Activated CD4-positive, alpha-beta T cell treated with anti-CD3 and anti-CD28 coated beads, Interleukin-2, amount 50 U/mL, for 48 hours (primary cell): ENCODE data around the gene ANO3.
"Not testable (repeated sequence)": the region's sequence is repeated elsewhere in the genome, so short reads cannot be mapped to it uniquely, and the experiment has no call there.

ENCODE experiments used
- DNase-seq, 2 experiments: peaks; one replicate each; pipeline ENCODE4 v3.0.0-alpha.2; 2020

The ANO3 gene

DNA sequence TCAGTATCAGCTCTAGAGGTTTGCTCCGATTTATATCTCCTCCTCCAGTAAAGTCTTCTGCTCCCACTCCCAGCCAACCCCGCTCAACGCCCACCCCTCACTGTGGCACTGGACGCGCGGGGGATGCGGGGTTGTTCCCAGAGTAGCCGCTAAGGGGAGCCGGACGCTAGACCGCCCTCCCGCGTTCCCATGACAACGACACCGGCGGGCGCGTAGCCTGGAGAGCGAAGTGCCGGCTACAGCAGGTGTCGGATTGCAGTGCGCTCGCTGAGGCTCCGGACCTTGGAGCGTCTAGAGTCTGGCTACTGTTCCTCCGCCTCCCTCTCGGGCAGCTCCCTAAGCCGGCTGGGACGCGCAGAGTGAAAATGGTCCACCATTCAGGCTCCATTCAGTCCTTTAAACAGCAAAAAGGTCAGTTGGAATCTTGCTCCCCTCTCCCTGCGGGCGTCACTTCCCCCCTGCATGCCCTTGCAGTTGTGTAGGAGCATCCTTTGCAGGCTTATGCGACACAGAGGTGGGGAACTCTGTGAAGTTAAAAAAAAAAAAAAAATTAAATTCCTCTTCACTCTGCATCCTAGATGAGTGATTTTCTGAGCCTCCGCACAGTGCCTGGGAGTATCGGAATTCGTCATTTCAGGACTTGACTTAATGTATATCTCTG is at the start of gene ANO3:
TSS of gene ANO3 (plus strand) at position 220 of the 661 bp plus-strand sequence. CDS start at position 366, 146 bp downstream.
- peak; percentile 2 to 4 for DNase-seq

DNA sequence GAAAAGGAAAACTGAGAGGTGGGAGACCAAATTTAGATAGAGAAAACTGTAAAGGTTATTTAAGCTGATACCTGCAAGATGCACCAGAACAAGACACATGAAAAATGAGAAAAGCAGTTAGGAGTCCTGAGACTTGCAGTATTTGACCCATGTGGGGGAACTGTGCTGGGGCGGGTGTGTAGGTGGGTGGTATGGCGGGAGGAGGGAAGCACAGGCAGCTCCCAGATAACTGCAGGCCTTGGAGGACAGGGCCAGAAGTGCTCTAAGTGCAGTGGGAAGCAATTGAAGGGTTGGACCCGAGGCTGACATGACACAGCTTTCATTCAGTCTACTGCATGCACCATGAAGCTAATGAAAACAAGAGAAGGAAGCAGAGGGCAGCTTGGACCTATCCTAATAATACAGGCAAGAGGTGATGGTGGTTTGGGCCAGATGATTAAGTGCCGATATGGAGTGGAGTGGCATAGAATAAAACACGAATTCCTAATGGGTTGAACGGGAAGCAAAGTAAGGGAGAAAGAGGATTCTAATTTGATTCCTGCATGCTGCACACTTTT is 48.0 kb upstream of the ANO3 start:
- no peak for DNase-seq

DNA sequence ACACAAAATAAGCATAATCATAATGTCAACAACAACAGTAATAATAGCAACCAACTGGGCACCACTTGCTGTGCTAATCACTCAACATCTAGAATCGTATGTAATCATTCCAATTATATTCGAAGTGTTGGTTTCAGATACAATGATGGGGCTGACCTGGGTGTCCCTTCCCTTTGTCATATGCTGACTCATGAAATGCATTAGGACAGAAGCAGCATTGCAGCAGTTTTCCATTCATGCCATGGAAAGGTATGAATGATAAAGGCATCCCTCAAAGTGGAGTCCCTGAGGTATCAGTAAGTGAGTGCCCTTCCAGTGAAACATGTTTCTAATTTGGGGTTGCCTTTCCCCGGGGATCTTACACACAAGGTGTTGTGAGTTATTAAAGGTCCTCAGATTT is 46.3 kb upstream of the ANO3 start:
- no peak for DNase-seq

DNA sequence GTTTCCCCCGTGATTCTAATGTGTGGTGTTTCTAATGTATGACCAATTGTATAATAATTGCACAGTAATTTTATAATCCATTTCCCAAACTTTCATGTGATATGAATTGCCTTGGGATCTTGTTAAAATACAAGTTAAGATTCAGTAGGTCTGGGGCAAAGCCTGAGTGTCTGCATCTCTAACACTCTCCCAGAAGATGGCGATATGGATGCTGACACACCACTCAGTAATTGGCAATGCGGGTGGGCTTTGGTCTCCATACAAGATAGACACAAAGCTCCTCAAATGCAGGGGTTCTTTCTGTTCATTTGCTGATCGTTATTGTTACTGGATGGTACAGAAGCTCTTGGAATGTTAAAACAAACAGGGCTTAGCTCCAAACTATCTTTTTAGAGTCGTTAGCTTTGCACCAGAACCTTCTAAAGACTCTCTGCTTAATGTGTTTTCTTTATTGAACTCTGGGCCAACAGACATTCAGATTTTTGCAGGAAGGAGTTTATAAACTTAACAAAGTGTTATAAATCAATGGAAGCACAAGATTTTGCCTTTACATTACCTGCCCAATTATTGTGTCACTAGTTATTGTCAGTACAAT is 45.4 kb upstream of the ANO3 start:
- DNase-seq = no peak

DNA sequence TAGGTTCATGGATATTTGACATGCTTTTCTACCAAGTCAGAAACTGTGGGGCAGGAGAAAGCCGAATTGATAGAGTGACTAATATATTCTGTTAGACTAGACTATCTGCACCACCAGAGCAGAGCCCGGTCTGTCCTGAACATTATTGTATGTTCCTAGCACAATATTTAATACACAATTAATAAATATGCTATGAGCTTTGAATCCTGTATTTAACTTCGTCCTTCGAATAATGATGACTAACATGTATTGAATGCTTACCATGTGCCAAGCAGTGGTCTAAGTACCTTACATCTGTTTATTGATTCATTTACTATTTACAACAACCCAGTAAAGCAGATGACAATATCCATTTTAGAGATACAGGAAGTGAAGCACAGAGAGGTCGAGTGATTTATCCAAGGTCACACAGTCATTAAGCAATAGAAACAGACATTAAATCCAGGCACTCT is 44.8 kb upstream of the ANO3 start:
- no peak for DNase-seq

DNA sequence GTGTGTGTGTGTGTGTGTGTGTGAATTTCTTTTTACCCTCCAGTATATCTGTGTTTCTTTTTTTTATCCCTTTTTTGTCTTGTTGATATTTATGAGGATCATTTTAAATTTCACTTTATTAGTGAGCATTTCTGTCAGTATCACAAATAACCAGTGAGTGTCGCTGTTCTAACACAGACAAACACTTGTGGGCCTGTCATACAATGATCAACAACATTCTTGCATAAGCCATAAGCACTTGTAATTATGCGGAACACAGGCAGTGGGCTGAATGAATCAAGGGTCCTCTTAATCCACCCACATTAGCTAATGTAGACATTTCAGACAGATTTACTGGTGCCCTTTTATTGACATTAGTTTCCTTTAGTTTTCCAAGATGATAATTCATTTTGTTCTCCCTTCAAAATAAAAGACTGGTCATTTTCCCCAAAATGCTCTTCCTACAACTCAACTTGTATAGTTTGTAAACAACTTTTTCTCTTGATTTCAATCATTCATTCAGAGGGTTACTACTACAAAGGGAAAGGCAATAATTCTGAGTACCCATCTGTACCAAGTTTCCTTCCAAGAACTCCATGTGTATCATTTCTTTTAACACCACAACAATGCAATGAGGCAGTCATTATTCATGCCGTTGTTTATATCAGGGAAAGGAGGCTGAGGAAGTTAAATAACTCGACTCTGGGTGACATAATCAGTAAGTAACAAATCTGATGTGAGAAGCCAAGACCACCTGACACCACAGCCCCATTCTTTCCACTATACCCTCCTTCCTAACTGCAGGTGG is 34.5 kb upstream of the ANO3 start:
- DNase-seq = no peak

DNA sequence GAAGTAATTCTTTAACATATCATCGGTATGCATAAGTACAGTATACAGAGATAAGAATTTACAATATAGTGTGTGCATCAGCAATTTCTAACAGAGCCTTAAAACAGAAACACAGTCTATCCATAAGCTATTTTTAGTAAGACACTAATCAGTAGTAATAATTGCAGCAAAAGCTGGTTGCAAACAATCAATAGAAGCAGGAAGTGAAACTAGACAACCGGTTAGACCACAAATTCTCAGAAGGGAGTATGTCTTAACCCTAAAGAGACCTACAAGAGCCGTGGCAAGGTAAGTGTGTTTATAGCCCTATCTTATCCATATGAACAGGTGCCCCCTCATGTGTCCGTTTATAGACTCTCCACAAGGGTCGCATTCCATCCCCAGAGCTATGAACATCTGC is 15.6 kb upstream of the ANO3 start:
- not testable (repeated sequence) for DNase-seq

DNA sequence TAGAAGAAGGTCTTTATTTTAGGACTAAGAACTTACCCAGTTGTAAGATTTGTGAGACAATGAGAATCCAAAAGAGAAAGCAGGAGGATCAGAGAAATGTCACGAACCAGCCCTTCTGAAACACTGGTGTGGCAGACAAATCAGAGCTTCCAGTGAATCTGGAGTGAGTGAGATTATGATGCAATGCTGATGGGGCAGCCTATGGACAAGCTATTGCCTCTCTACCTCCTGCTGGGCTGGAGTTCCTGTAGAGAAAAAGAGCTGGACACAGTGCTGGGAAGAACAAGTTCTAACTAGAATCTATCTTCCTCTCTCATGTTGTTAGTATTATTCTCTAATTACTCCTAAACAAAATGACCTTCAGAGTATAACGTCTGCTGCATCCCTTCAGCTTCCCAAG is 12.0 kb upstream of the ANO3 start:
- no peak for DNase-seq

DNA sequence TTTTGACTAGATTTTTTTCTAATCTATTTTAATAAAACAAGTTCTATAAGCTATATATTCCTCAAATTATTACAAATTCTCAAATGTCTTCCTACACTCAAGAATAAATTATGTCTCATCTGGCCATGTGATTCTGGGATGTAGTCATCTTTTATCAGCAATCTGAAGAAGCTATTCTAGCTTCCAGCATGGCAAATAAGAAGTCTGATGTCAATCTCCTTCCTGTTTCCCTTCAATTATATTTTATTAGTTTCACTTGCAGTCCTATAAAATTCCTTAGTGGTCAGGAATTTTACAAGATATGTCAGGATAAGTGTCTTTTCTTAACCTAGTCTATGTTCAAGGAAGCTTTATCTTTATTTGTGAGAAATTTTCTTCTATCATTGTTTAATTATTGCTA is 10.4 kb upstream of the ANO3 start:
- no peak for DNase-seq

DNA sequence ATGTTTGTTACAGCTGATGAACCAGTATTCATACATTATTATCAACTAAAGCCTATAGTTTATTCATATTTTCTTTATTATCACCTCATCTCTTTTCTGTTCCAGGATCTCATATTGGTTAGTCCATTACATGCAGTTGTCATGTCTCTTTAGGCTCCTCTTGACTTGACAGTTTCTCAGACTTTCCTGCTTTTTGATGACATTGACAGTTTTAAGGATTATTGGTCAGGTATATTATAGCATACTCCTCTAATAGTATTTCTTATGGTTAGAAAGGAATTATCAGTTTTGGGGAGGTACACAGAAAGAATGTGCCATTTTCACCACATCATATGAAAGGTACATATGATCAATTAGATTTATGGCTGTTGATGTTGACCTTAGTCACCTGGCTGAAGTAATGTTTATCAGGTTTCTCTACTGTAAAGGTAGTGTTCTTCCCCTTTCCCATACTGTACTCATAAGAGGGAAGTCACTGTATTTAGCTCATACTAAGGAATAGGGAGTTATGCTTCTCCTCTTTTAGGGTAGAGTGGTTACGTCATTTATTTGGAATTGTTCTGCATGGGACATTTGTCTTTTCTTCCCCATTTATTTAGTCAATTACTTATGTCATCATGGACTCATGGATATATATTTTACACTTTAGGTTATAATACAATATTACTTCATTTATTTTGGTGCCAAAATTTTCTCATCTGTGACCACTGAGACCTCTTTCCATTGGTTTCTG is 9.4 kb upstream of the ANO3 start:
- no peak for DNase-seq

DNA sequence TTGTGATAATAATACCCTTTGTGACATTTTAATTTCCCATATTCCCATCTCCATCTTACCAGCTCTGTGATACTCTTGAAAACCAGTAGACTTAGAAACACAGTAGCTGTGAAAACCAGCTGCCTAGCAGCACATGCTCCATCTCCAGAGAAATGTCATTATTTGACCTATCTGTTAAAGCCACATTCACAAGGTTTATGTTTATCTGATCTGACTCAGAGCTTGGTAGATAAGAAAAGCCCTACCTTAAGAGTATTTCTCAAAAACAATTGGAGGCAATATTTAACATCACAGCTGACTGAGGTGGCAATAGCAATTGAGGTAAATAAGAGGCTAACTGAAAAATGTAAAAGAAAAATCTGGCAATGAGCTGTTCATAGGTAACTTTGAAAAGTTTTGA is 8.1 kb upstream of the ANO3 start:
- DNase-seq = no peak

DNA sequence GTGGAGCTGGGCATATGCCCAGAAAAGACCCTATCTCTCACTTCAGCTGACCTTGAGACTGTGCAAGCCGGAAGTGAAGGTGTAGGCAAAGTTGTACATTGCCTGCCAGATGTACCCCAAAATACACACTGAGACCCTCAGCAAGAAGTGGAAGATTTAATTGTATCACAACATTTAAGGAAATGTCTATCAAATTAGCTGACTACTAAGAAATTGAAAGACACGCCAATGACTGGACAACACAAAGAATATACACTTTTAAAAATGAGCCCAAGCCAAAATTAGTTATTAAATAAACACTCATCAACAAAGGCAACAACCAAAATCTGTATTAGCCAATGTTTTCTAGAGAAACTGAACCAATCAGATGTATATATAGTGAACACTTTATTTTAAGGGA is 7.7 kb upstream of the ANO3 start:
- DNase-seq = no peak

DNA sequence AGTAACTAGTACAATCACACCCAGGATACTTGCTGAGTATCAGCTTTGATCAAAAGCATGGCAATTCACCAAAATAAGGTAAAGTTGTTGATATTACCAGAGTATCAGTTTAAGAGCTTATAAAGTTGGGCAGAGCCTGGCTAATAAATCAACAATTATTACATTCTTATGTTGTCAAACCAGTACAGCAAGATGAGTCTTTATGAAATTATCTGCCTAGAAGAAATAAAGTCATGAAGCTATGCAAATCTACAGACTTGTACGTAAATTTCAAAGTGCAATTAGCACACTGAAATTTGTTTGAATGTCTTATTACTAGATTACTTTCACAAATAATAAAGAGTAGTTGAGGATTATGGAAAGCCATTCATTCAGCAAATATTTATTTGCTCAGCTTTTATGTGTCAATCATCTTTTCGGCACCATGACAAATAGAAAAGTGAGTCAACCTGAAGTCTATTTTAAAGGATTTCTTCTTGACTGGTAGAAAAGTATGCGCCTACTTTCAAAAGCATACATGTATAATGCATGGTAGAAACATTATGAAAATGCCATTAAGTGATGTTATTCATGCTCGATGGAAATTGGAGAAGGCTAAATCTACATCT is 5.0 kb upstream of the ANO3 start:
- DNase-seq = no peak

DNA sequence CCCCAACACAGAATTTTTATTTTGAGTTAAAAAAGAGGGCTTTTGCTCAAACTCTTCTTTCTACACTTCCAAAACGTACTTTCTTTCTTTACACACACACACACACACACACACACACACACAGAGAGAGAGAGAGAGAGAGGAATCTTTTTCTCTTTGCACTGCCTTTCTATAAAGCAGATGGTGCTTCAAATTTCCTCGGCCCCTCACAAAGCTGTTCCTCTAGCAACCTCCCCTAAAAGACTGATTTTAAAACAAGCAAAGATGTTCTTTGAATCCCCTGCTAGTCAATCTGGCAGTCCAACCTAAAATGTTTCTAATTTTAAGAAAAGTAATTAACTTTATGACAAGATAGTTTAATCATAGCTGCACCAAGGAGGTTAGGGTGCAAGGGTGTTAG is 2.7 kb upstream of the ANO3 start:
- DNase-seq = no peak

DNA sequence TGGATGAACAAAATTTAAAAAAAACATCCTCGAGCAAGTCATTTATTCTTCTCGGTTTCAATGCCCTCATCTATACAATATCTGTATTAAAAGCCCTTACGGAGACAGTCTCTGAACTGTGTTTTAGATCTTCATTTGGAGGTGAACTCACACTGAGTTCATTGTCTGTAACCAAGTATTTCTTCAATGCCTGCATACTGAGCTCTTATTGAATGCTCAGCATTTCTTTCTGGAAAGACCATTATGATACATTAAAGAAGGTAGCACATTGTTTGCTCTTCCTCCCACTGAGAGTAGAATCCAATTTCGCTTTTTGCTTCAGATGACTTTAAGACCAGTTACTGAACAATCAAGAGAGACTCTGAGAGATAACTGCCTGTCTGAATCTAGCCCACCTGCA is 1.7 kb upstream of the ANO3 start:
- DNase-seq = no peak

DNA sequence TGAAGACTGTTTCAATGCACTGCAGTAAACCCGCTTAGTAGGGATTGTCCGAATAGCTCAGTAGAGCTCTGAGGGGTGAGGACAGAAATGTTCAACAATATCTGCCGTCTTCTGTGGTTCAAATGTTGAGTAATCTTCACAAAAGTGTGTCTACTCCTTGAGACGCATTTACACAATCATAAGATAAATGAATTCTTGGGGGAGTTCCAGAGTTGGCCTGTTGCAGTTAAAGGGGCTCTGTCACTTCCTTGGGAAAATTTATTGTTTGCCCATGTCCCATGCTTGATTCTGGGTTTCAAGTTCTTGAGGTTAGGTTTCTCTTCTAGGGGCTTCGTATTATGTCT is 614 bp downstream of the ANO3 start:
- DNase-seq = no peak

DNA sequence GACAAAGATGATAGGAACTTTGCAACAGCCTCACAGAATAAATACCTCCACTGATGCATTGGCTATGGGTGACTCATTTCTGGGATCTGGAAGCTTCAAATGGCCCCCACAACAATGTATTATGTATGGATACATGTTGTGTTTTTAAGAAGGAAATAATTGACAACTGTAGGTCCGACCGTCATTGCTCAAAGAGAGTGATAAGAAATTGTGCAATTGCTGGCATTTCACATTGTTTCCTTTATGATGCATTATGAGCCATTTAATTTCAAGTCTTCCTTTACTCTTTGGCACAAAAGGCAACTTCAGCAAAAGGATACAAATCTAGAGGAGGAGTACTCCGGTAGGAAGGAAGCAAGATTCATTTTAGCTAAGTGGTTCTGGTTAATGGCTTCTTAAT is 2.0 kb downstream of the ANO3 start:
- DNase-seq = no peak

DNA sequence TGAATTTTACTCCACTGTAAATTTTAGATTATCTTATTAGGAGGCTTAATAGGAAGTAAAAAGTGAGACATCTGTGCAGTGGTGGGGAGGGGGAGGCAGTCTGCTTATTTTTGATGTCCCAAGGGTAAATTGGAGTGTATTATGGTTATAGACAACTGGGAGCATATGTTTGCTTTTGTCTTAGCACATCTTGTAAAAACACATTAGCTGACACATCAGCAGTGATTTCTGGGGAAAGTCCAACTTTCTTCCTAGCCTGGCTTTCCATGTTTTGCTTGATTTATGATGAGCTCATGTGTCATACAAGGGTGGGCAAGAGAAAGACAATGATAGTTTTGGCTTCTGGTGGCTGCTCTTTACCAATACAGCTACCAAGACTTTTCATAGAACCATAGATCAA is 4.0 kb downstream of the ANO3 start:
- no peak for DNase-seq

DNA sequence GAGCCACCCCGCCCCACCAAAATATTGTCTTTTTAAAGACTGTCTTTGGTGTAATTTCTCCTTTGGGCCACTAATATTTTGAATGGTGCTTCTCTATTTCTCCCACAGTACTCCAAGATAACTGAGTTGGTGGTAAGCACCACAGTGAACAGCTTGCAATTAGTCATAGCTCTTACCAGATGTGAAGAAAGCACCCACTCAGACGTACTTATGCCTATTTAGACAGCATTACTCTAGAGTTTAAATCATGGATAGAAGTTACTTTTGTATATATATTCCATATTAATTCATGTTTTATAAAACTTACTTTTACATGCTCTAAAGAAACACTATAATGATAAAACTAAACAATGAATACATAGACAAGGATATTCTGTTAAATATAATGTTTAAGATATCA is 12.7 kb downstream of the ANO3 start:
- no peak for DNase-seq

DNA sequence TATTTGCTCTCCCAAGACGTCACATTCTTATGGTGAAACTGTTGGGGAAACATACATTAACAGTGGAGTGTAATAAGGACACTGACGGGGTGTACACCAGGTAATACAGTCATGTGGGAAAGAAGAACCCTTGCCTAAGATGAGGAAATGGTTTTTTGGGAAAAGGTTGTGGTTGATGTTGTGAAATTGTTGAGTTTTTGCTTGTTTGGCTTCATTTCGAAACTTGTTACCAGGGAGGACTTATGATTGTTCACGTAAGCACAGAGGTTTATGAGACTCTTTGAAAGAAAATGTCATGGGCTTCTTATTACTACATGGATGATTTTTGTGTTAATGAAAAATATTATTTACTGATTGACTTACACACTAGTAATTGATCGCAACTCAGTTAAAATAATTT is 16.8 kb downstream of the ANO3 start:
- DNase-seq = no peak

DNA sequence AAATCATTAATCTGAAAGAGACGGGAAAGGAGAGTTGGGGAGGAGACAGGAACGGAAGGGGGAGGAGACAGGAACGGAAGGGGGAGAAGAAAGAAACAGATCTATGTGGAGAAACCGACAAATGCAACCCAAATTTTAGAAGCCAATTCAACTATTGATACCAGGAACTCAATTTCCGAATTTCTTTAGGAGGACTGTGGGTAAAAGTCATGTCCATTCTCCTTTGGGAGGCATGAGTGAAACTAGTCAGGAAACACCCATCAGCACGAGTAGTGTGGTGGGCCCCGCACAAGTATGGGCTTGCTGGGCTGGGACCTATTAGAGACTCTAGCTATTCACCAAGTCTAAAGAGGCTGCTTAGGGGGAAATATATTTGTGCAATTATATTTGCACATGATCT is 18.1 kb downstream of the ANO3 start:
- DNase-seq = no peak

DNA sequence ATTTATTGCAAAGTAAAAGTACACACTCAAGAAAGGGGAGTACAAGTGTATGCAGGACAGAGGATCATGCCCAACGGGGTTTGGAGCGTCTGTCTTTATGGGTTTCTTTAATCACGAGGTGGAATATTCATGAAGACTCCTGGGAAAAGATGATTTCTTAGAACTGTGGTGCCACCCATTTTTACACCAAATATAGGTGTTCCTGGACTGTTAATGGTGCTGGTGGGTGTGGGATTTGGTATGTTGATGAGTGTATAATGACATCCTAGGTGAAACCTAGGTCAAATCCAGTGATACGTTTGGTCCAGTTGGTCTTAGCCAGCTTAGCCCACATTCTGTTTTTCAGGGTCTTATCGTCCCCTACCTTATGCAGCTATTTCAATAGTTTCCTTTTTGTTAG is 21.1 kb downstream of the ANO3 start:
- DNase-seq = no peak

DNA sequence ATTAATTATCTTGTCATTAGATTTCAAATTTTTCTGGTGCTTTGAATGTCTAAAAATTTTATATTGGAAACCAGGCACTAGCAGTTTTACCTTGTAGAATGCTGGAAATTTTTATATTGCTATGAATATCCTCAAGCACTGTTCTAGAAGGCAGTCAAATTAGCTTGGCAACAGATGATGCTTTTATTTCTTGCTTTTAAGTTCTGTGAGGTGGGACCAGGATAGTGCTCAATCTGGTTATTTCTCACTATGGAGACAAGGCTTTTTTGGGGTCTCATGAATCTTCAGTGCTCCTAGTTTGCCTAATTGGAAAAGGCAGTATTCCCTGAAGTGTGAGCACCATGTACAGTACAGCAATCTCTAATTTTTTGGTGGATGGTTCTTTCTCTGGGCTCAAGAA is 27.1 kb downstream of the ANO3 start:
- DNase-seq = no peak
